KOPT-K1 (cell line): ENCODE results near the gene OR1L1.

Experiments
- H3K27ac ChIP-seq: fragments of 200-600 bp; sonication (generic); 2 replicates; pipeline ENCODE4 v1.5.1; 2016; ENCODE audit warnings: antibody characterized with exemption, mild to moderate bottlenecking, low read depth, low read length; ENCODE audit not compliant: poor library complexity, severe bottlenecking
- H3K36me3 ChIP-seq: fragments of 200-600 bp; sonication (generic); 2 replicates; pipeline ENCODE4 v1.5.1; 2017; ENCODE audit warnings: antibody characterized with exemption, mild to moderate bottlenecking, low read length, moderate library complexity; ENCODE audit not compliant: insufficient read depth
- H3K9me3 ChIP-seq: fragments of 200-600 bp; sonication (generic); 2 replicates; pipeline ENCODE4 v1.5.1; 2017; ENCODE audit warnings: antibody characterized with exemption, low read length, mild to moderate bottlenecking; ENCODE audit not compliant: insufficient read depth, poor library complexity, severe bottlenecking

OR1L1 gene, protein sequence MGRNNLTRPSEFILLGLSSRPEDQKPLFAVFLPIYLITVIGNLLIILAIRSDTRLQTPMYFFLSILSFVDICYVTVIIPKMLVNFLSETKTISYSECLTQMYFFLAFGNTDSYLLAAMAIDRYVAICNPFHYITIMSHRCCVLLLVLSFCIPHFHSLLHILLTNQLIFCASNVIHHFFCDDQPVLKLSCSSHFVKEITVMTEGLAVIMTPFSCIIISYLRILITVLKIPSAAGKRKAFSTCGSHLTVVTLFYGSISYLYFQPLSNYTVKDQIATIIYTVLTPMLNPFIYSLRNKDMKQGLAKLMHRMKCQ

DNA sequence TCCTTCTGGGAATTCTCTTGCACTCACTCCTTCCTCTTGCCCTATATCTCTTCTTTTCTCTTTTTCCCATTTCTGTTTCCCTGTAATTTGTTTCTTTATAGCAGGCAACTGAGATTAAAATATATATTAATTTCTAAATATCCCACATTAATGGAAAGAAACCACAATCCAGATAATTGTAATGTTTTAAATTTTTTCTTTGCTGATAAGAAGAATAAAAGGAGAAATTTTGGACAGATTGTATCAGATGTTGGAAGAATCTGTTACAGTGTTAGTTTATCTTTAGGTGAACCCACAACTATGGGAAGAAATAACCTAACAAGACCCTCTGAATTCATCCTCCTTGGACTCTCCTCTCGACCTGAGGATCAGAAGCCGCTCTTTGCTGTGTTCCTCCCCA, at the start of gene OR1L1:
OR1L1 (plus strand) TSS at position 301 of the 400 bp plus-strand sequence; CDS start at position 301, 0 bp downstream.
- no peaks in the 10 kb centered on the region for H3K36me3 ChIP-seq
- no peaks in the 10 kb centered on the region for H3K9me3 ChIP-seq
- no peak within 1 kb of the TSS for H3K27ac ChIP-seq

DNA sequence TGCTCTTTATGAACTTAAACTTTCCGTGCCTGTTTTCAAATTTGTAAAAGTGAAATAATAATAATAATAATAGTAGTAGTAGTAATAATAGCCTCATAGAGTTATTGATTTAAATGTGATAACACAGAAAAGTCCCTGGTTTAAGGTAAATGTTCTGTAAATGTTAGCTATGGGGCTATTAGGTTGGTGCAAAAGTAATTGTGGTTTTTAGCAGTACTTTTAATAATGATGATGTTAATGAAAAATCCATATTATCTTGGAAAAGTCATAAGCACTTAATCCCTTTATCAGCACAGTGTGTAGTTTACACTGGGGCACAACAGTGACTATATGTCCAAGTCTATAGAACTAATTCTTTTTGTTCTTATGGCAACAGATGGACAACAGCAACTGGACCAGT, 47.2 kb upstream of the OR1L1 start, which contains the start of gene OR1Q1:
OR1Q1 (plus strand) TSS at position 377 of the 400 bp plus-strand sequence; CDS start at position 377, 0 bp downstream.
- Histone ChIP-seq H3K27ac (no peak within 1 kb of the TSS), H3K36me3 (no peaks in the 10 kb centered on the region), H3K9me3 (no peaks in the 10 kb centered on the region)

DNA sequence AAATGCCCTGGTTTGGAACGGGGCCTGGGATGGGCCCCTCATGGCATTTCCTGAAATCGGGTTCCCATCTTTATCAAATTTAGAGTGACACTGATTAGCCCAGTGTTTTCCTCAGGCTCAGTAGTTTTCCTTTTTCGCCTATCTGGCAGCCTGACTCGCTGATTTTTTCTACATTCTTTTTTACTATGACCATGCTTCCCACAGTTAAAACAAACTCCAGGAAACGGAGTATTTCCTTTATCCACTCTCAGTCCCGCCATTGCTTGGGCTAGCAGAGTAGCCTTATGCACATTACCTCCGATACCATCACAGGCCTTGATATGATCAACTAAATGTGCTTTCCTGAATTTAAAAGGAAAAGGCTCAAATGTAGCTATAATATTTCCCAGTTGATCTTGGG, 41.5 kb upstream of the OR1L1 start:
- Histone ChIP-seq H3K27ac (no peak overlapping the region), H3K9me3 (no peaks in the 10 kb centered on the region), H3K36me3 (no peaks in the 10 kb centered on the region)

DNA sequence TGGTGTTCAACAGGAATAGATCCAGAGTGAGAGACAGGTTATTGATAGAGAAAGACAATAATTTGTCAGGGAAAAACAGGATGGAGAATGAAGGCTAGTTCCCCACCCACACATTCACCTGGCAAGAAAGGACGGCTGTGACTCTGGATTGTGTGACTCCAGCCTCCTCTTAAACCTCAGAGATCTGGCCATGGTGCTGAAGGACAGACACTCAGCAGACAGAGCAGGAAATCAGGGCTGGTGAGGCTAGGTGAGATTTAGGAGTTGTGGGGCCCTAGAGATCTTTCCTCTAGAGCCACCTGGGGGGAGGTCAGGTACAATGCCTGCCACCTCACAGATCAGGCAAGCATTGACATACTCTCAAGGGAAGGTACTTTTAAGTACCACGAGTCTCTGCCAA, 19.3 kb upstream of the OR1L1 start:
- H3K36me3 ChIP-seq: no peaks in the 10 kb centered on the region
- H3K27ac ChIP-seq: no peak overlapping the region
- no peaks in the 10 kb centered on the region for H3K9me3 ChIP-seq

DNA sequence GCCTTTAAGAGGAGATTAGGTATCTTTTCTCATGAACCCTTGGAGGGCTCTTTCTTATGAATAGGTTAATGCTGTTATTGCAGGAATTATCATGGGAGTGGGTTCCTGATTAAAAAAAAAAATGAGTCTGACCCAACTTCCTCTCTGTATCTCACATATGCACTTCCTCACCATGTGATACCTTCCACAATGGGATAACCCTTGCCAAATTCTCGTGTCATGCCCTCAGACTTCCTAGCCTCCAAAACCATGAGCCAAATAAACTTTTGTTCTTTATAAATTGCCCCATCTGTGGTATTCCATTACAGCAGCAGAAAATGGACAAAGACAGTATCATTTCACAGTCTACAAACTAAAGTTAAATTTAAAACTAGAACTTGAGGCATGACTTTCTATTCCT, 5.1 kb upstream of the OR1L1 start:
- H3K27ac ChIP-seq: no peak overlapping the region
- H3K9me3 ChIP-seq: no peaks in the 10 kb centered on the region
- no peaks in the 10 kb centered on the region for H3K36me3 ChIP-seq

DNA sequence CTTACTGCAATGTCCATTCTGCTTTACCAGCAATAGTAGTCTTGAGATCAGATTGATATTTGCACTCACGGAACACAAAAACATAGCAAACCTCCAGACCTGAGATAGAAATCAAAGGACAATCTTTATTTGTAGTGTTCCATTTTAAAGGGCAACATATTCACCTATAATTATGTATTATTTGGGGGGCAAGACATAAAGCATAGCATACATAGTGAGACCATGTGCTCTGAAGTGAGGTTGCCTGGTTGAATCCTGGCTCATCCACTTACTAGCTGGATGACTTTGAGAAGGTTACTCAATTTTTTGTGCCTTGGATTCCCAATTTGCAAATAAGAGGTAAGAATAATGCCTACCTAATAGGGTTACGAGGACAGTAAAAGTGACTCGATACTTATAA, 4.0 kb upstream of the OR1L1 start, which contains the start of gene OR1B1:
OR1B1 (minus strand) TSS at position 101 of the 400 bp plus-strand sequence.
- H3K9me3 ChIP-seq: no peaks in the 10 kb centered on the region
- H3K36me3 ChIP-seq: no peaks in the 10 kb centered on the region
- no peak within 1 kb of the TSS for H3K27ac ChIP-seq

DNA sequence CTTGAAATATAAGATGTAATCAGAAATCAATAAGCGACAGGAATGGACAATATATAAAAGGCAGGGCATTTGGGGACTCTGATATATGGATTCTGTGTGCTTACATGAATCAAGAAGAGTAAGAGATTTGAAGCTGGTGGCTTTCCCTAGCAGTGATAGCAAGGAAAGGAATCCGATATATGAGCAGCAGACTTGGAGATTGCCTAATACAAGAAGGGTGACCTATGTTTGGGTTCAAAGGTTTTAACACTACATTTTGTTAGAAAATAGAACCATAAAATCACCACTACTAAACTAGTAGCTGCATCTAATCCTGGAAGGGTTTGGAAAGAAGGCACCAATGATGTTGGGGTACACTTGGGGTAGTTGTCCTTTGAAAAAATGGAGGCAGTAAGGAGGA, 11.0 kb downstream of the OR1L1 start:
- Histone ChIP-seq H3K36me3 (no peaks in the 10 kb centered on the region), H3K9me3 (peaks cover 13% of the 10 kb centered on the region), H3K27ac (no peak overlapping the region)

DNA sequence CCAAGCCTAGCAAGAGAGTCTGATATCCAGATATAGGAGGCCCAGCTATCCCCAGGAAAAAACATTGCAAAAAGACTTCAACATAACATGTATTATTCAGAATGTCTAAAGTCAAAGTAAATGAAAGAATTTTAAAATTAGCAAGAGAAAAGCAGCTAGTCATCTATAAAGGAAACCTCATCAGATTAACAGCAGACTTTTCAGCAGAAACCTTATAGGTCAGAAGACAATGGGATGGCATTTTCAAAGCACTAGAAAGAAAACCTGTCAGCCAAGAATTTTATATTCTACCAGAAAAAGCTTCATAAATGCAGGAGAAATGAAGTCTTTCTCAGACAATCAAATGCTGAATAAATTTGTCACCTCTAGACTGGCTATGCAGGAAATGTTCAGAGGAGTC, 23.3 kb downstream of the OR1L1 start:
- no peaks in the 10 kb centered on the region for H3K9me3 ChIP-seq
- no peak overlapping the region for H3K27ac ChIP-seq
- H3K36me3 ChIP-seq: no peaks in the 10 kb centered on the region

DNA sequence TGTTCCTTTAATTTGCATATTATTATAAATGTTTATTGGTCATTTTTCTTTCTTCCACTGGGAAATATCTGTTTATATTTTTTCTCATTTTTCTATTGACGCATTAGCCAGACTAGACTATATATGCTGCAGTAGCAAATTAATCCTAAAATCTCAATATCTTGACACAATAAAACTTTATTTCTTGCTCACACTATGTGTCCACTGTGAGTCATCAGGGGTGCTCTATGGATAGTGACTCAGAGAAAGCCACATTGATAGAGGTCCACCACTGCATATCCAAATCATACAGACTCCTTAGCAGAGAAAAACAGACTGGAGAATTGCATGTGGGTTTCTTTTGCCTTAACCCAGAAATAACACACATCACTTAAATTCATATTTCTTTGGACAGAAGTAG, 34.2 kb downstream of the OR1L1 start:
- H3K27ac ChIP-seq: no peak overlapping the region
- no peaks in the 10 kb centered on the region for H3K9me3 ChIP-seq

More for the DNA sequence above, 34.2 kb downstream of the OR1L1 start:
- H3K36me3 ChIP-seq: no peaks in the 10 kb centered on the region
